KBM-7 (cell line): ENCODE data around the gene WTIP.

ENCODE experiments used
- DNase-seq: peaks from one replicate; pipeline ENCODE4 v3.0.0-alpha.2; 2015
- in situ Hi-C: fragments of 300-500 bp; cut with MboI; formaldehyde crosslinking; loops from 2 replicates; pipeline ENCODE4 v1.14.3; 2020; ENCODE audit warnings: low sequenced_read_pairs, low pct_unique_long_range_greater_than_20kb, mixed read lengths

WTIP gene

DNA sequence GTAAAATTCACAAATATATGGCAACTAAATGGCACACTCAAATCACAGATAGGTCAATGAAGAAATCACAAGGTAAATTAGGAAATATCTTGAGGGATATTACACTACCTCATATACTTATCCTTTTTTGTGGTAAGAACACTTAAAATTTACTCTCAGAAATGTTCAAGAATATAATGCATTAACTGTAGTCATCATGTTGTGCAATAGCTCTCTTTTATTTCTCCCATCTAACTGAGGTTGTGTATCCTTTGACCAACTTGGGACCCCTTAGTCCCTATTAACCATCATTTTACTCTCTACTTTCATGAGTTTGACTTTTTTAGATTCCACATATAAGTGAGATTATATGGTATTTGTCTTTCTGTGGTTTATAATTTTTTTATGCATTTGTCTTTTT, 52.6 kb downstream of the WTIP start:
- in situ Hi-C loops, result no loop called here

DNA sequence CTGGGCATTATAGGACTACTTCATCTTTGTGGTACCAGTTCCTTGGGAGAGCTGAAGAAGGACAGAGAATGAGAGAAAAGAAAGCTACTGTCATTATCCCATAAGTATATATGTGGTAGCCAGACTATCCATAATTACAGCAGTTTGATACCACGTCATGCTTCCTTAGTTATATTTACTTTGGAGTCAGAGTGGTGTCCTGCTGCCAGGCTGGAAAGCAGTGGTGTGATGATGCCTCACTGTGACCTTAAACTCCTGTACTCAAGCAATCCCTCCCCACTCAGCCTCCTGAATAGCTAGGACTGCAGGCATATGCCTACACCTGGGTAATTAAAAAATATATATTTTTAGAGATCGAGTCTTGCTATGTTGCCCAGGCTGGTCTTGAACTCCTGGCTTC, 57.8 kb downstream of the WTIP start:
- in situ Hi-C loops, result no loop called here
- no peak for DNase-seq

More for the DNA sequence above, 52.6 kb downstream of the WTIP start:
- no peak for DNase-seq

DNA sequence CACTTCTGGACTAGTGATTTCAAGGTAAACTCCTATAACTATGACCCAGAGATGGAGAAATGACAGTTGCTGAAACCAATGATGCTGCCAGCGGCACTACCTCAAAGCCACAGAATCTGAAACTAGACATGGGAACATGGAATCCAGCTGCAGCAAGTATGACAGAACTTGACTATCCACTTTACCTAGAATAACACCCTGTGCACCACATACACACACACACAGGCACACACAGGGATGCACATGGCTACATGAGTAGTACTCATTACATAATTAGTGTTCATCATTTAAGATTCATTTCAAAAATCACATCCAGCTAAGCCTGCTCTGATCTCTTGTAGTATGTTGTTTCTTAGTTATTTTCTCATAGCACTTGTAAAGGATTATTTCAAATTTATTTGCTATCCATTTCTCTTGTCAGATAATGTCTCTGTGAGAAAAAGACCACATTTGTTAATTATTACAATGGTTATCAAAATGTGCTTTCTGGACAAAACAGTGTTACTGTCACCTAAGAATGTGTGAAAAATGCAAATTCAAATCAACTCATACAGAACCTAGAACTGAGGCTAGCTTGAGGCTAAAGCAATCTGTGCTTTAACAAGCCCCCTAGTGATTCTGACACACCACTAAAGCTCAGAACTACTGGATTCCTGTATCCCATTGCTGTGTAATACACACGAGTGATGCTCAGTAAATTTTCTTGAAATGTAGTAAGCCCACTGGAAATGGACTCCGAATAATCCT, 59.4 kb downstream of the WTIP start:
- in situ Hi-C loops, result no loop called here
- DNase-seq, result no peak

DNA sequence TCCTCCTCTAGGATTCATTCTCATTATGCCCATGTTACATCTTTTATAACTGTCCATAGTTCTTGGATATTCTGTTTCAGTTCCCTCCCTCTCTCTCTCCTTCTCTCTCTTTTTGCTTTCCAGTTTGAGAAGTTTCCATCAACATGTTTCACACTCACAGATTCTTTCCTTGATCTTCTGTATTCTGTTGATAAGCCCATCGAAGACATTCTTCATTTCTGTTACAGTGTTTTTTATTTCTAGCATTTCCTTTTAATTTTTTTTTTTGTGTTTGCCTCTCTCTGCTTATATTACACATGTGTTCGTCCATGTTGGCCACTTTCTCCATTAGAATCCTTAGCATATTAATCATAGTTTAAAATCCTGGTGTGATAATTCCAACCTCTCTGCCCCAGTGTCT, 68.3 kb downstream of the WTIP start:
- DNase-seq, result no peak
- in situ Hi-C loops, result no loop called here

DNA sequence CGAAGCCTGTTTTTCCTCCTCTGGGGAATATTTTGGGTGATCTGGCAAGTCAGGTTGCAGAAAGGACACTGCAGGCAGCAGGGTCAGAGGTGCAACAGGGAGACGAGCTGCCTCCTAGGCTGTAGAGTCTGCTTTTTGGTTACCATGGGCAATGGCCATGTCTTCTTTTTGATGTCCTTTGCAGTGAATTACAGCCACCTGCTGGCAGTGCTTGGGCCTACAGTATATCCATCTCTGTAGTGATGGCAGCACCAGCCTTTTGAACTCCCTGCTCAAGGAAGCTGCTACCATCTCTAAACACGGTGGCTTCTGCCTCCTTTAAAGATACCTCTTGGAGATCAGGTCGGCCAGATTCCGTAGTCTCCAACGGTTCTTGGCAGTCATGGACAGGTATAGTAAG, 73.9 kb downstream of the WTIP start:
- DNase-seq, result peak; percentile 24
- in situ Hi-C loops, result no loop called here

DNA sequence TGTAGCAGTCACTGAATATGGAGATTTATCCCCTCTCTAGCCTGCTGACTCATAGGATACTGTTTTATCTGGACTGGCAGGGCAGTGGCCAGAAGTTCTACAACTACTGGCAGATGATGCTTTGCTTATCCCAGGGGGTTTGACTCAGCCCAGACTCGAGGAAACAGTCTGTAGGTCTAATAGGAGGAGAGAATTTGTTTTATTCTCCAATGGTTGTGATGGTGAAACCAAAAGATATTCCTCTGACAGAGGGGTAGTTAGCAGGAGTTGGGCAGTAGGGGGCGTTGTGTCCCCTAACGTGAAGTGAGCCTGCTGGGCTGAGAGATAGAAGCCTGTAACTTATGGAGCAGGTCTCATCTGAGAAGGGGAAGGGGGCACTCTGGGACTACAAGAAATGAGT, 74.9 kb downstream of the WTIP start:
- in situ Hi-C loops, result no loop called here
- peak; percentile 39 for DNase-seq

DNA sequence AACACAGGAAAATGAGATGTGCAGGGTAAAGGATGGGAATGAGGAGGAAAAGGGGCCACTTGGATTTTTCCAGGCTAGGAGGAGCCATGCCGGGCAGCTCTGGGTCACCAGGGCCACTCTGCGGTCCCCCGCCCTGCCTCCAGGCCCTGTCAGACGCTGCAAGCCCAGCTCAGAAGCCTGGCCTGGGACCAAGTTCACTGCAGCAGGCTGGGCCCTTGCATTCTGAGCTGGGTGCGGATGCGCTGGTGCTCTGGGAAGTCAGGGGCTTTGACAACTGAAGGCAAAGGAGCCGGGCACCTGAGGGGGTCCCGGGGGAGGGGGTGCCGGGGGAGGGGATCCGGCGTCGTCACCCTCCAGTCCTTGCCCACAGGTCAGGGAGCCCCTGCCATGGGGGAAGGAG, 77.5 kb downstream of the WTIP start:
- DNase-seq, result no peak
- in situ Hi-C loops, result no loop called here

DNA sequence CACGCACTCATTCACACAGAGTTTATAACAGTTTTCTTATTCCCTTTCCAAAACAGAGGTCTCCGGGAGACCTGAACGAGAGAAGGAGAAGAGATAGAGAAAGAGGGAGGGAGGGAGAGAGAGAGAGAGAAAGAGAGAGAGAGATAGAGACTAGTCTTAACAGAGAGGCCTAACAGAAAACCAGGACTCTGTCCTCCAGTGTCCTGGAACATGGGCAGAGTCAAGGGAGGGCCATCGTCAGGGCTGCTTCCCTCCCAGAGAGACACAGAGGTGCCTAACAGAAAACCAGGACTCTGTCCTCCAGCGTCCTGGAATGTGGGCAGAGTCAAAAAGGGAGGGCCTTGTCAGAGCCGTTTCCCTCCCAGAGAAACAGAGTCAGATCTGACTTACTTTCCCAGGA, 78.7 kb downstream of the WTIP start:
- in situ Hi-C loops, result no loop called here
- no peak for DNase-seq
